Endothelial cell of umbilical vein (primary cell): ENCODE measurements around the gene TSPEAR. TPM values are rescaled to one million over a fixed set of nuclear protein-coding genes. Genes with fewer than 3 reads are reported as not detected.

Experiments used
- BruUV-seq: library from RNA; stranded (reverse); fragments of 400-500 nt; replicated peaks from 2 replicates; lab custom pipeline; 2021; lab: Mats Ljungman, UMichigan
- CTCF ChIA-PET: fragments of 300-600, 350-600 bp; sonication (Branson Sonifier 250); formaldehyde crosslinking; loops from one replicate; lab custom pipeline; 2021; ENCODE audit warnings: antibody characterized with exemption, inconsistent platforms; lab: Charles Lee
- POLR2A ChIA-PET: fragments of 300-600, 350-600 bp; sonication (Branson Sonifier 250); formaldehyde crosslinking; loops from one replicate; lab custom pipeline; 2021; ENCODE audit warnings: antibody characterized with exemption, inconsistent platforms; lab: Charles Lee
- DNase-seq: peaks from one replicate; pipeline ENCODE4 v3.0.0-alpha.2; 2011; ENCODE audit warnings: low read depth, low spot score
- FAIRE-seq: peaks from 2 replicates; lab custom pipeline; 2011; peaks lifted over from hg19 to GRCh38; lab: Jason Lieb, UNC
- H2AFZ ChIP-seq: 2 replicates; pipeline ENCODE4 v1.6.0; 2012; ENCODE audit warnings: low read depth, low read length, control low read depth, inconsistent platforms
- H3K27ac ChIP-seq: 2 replicates; pipeline ENCODE4 v1.5.1; 2011; ENCODE audit warnings: low read depth, mild to moderate bottlenecking, control low read depth, low read length, moderate library complexity; ENCODE audit not compliant: insufficient read depth
- H3K27me3 ChIP-seq, 2 experiments: 2 replicates each; pipeline versions ENCODE4 v1.6.0 to v1.6.1; 2011; ENCODE audit warnings: low read length in 2 of 2, mixed read lengths in 1 of 2; ENCODE audit not compliant: control insufficient read depth in 2 of 2, insufficient read depth in 2 of 2
- H3K36me3 ChIP-seq, 2 experiments: 2 replicates in 1 of 2; 3 replicates in 1 of 2; pipeline ENCODE4 v1.5.1; 2011; ENCODE audit warnings: low read length in 2 of 2, mild to moderate bottlenecking in 1 of 2, moderate library complexity in 1 of 2; ENCODE audit not compliant: control insufficient read depth in 2 of 2, insufficient read depth in 2 of 2; ENCODE audit errors: extremely low read depth in 1 of 2
- H3K4me1 ChIP-seq: 3 replicates; pipeline ENCODE4 v1.5.1; 2011; ENCODE audit warnings: mild to moderate bottlenecking, low read length; ENCODE audit not compliant: control insufficient read depth, insufficient read depth; ENCODE audit errors: extremely low read depth
- H3K4me2 ChIP-seq: 2 replicates; pipeline ENCODE4 v1.6.1; 2011; ENCODE audit warnings: low read length, control low read depth, mixed read lengths; ENCODE audit not compliant: insufficient read depth
- H3K4me3 ChIP-seq, 3 experiments: fragments of 200-600 bp in 1 of 3; sonication (generic), shearing (Covaris generic) in 1 of 3; replicated peaks in 1 of 3; 2 replicates each; pipeline ENCODE4 v1.5.1; 2011 to 2016; ENCODE audit warnings: control low read depth in 3 of 3, low read length in 3 of 3, mild to moderate bottlenecking in 2 of 3, inconsistent platforms in 1 of 3, low read depth in 1 of 3, moderate library complexity in 1 of 3; ENCODE audit not compliant: insufficient read depth in 1 of 3
- H3K79me2 ChIP-seq: 2 replicates; pipeline ENCODE4 v1.6.0; 2012; ENCODE audit warnings: low read length, inconsistent platforms; ENCODE audit not compliant: control insufficient read depth, insufficient read depth
- H3K9ac ChIP-seq: replicated peaks from 2 replicates; pipeline ENCODE3; 2011; ENCODE audit warnings: low read length, control low read depth; ENCODE audit not compliant: insufficient read depth; ENCODE audit errors: extremely low read depth
- H3K9me1 ChIP-seq: replicated peaks from 3 replicates; pipeline ENCODE4 v1.6.0; 2011; ENCODE audit warnings: mild to moderate bottlenecking, low read length; ENCODE audit not compliant: control insufficient read depth, insufficient read depth; ENCODE audit errors: extremely low read depth
- H3K9me3 ChIP-seq: replicated peaks from 2 replicates; pipeline ENCODE4 v1.5.1; 2012; ENCODE audit warnings: low read length, inconsistent platforms; ENCODE audit not compliant: control insufficient read depth, insufficient read depth
- H4K20me1 ChIP-seq: replicated peaks from 2 replicates; pipeline ENCODE3; 2011; ENCODE audit warnings: mild to moderate bottlenecking, low read length; ENCODE audit not compliant: control insufficient read depth, insufficient read depth; ENCODE audit errors: extremely low read depth
- EZH2 ChIP-seq: IDR thresholded peaks from 2 replicates; pipeline ENCODE4 v1.6.1; 2012; ENCODE audit warnings: borderline replicate concordance, low read depth, mild to moderate bottlenecking, moderate library complexity, low read length, inconsistent platforms; ENCODE audit not compliant: severe bottlenecking
- FOS ChIP-seq: IDR thresholded peaks from 2 replicates; pipeline ENCODE4 v1.6.1; 2011; ENCODE audit warnings: mild to moderate bottlenecking, low read length, moderate library complexity, borderline replicate concordance; ENCODE audit not compliant: insufficient read depth
- GATA2 ChIP-seq: IDR thresholded peaks from 2 replicates; pipeline ENCODE4 v1.7.0; 2011; ENCODE audit warnings: low read depth, mild to moderate bottlenecking, moderate library complexity, mixed read lengths, low read length; ENCODE audit not compliant: insufficient read length, insufficient read depth
- JUN ChIP-seq: IDR thresholded peaks from 2 replicates; pipeline ENCODE4 v1.6.1; 2011; ENCODE audit warnings: borderline replicate concordance, low read depth; ENCODE audit not compliant: insufficient read length, insufficient read depth
- MYC ChIP-seq: IDR thresholded peaks from one replicate; pipeline ENCODE4 v1.6.1; 2011; ENCODE audit warnings: mild to moderate bottlenecking, low read depth, low read length
- POLR2A ChIP-seq: IDR thresholded peaks from 2 replicates; pipeline ENCODE4 v1.6.1; 2012; ENCODE audit warnings: low read depth, mild to moderate bottlenecking, control low read depth, low read length
- POLR2AphosphoS5 ChIP-seq: IDR thresholded peaks from 2 replicates; pipeline ENCODE4 v1.6.1; 2012; ENCODE audit warnings: low read depth, mild to moderate bottlenecking, control low read depth, low read length, moderate library complexity; ENCODE audit not compliant: insufficient read depth
- dilution Hi-C: fragments of 300-500 bp; cut with MboI; formaldehyde crosslinking; loops from one replicate; pipeline ENCODE4 v1.15.0; 2019; ENCODE audit warnings: low sequenced_read_pairs; ENCODE audit not compliant: extremely low pct_ligation_motif_present
- intact Hi-C: fragments of 100-400 bp; cut with micrococcal nuclease; formaldehyde crosslinking; loops from one replicate; pipeline ENCODE4 v1.10.0; 2022
- polyA plus RNA-seq, 4 experiments: library from polyadenylated mRNA; depleted of rRNA in 3 of 4; stranded (reverse) in 3 of 4; unstranded in 1 of 4; fragments of >200 nt; gene quantifications; 2 replicates each; pipeline versions ENCODE4 v1.2.1 to v1.2.3, GENCODE V29; 2011 to 2012; ENCODE audit warnings: missing spikeins in 1 of 4
- total RNA-seq: library from RNA; stranded (reverse); gene quantifications from 2 replicates; pipeline ENCODE4 v1.2.3, GENCODE V29; 2021
- TF ChIP-seq, protein P1 (sequence below): IDR thresholded peaks from 2 replicates; pipeline ENCODE4 v1.6.1; 2011; ENCODE audit not compliant: insufficient read depth, insufficient read length
- TF ChIP-seq, protein P2 (sequence below), 2 donors: IDR thresholded peaks; 1 replicate in 1 of 2; 2 replicates in 1 of 2; pipeline ENCODE4 v1.5.1; 2011; ENCODE audit warnings: low read length in 2 of 2, mild to moderate bottlenecking in 2 of 2, moderate library complexity in 2 of 2, control low read depth in 1 of 2, inconsistent platforms in 1 of 2, low read depth in 1 of 2; ENCODE audit not compliant: insufficient read depth in 1 of 2; ENCODE audit errors: extremely low read depth in 1 of 2

Gene TSPEAR
- total and polyA plus RNA-seq, 2 donors (not counting 3 experiments of a cell fraction or from before 2014, with no cell fraction given) = 0.01 TPM; not detected in 1

DNA sequence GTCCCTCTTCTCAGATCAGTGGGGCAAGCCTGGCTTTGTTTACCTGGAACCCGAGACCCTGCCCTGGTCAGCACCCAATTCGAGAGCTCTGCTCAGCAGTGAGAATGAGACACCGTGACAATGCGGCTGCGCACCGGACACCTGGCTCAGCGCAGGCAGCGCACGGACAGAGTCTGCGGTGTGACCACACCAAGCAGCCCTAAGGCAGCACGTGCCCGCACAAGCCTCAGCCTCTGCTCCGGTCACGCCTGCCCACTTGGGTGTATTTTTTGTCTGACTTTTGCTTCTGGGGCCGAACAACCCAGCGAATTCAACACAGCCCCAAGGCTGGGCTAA lies 94.8 kb downstream of the TSPEAR start:
- no peak overlapping the region for H3K4me3 ChIP-seq
- no peaks in the 10 kb centered on the region for H3K36me3 ChIP-seq
- TF ChIP-seq FOS (no peak), MYC (no peak), JUN (no peak), POLR2AphosphoS5 (no peak)
- BruUV-seq = no TSS peak
- H3K9me1 ChIP-seq = no peaks in the 10 kb centered on the region
- H3K79me2 ChIP-seq = no peaks in the 10 kb centered on the region
- no peaks in the 10 kb centered on the region for H3K4me1 ChIP-seq
- no peak overlapping the region for H3K9ac ChIP-seq
- CTCF ChIA-PET = no interaction called here
- intact Hi-C loops (no loop called here), dilution Hi-C loops (no loop called here)
- no peak for DNase-seq
- no peak overlapping the region for H3K4me2 ChIP-seq
- H3K9me3 ChIP-seq = peaks cover 4% of the 10 kb centered on the region
- no peak overlapping the region for H2AFZ ChIP-seq
- no peak overlapping the region for H3K27ac ChIP-seq
- H3K27me3 ChIP-seq = no peaks in the 10 kb centered on the region
- FAIRE-seq = no peak
- POLR2A ChIA-PET = no interaction called here
- no peaks in the 10 kb centered on the region for H4K20me1 ChIP-seq

DNA sequence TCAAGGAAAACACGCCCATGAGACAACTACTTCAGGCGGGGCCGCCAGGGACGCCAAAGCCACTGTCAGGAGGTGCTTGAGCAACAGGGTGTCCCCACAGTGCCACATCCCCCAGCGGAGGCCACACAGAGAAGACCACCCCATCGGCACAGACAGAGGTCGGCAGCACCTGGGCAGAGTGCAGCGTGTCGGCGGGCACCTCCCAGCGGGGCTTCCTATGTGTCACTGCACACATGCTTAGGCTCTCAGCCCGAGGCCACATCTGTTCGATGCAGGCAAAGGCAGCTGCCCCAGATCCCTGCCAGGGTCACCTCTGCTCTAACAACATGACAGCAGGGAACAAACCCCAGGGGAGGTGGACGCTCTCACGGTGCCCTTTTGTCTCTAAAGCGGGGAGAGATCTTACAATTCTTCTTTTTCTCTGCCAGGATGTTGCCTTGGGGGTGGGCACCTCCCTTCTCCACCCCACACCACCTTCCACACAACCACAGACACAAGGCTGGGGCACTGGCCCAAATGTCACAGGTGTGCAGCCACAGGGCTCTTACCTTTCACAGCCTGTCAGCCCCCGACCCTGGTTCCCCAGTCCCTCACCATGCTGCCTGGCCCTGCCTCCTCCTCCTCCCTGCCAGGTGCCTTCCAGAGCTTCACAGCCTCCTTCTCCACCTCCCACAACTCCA lies 95.3 kb downstream of the TSPEAR start:
- ChIA-PET CTCF (no interaction called here), POLR2A (no interaction called here)
- no peak overlapping the region for H3K4me3 ChIP-seq
- H3K4me2 ChIP-seq = no peak overlapping the region
- no peaks in the 10 kb centered on the region for H3K4me1 ChIP-seq
- no peaks in the 10 kb centered on the region for H3K27me3 ChIP-seq
- no peak overlapping the region for H3K27ac ChIP-seq
- TF ChIP-seq POLR2A (no peak), POLR2AphosphoS5 (no peak), MYC (no peak), EZH2 (no peak), FOS (no peak), GATA2 (no peak), JUN (no peak)
- TF ChIP-seq, protein P1, sequence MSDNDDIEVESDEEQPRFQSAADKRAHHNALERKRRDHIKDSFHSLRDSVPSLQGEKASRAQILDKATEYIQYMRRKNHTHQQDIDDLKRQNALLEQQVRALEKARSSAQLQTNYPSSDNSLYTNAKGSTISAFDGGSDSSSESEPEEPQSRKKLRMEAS = no peak
- TF ChIP-seq, protein P2, sequence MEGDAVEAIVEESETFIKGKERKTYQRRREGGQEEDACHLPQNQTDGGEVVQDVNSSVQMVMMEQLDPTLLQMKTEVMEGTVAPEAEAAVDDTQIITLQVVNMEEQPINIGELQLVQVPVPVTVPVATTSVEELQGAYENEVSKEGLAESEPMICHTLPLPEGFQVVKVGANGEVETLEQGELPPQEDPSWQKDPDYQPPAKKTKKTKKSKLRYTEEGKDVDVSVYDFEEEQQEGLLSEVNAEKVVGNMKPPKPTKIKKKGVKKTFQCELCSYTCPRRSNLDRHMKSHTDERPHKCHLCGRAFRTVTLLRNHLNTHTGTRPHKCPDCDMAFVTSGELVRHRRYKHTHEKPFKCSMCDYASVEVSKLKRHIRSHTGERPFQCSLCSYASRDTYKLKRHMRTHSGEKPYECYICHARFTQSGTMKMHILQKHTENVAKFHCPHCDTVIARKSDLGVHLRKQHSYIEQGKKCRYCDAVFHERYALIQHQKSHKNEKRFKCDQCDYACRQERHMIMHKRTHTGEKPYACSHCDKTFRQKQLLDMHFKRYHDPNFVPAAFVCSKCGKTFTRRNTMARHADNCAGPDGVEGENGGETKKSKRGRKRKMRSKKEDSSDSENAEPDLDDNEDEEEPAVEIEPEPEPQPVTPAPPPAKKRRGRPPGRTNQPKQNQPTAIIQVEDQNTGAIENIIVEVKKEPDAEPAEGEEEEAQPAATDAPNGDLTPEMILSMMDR (IDR thresholded peaks at IDR 0.05; ENCODE audit: extremely low read depth in 1 of 2, insufficient read depth in 1 of 2, low read depth in 1 of 2, low read length in 2 of 2) = no peak
- FAIRE-seq (no peak), DNase-seq (no peak)
- no peak overlapping the region for H2AFZ ChIP-seq
- peaks cover 5% of the 10 kb centered on the region for H3K9me3 ChIP-seq
- no peaks in the 10 kb centered on the region for H3K79me2 ChIP-seq
- no TSS peak for BruUV-seq
- H3K36me3 ChIP-seq = no peaks in the 10 kb centered on the region
- dilution Hi-C loops = no loop called here
- H3K9ac ChIP-seq = no peak overlapping the region
- H3K9me1 ChIP-seq = no peaks in the 10 kb centered on the region
- H4K20me1 ChIP-seq = no peaks in the 10 kb centered on the region
- intact Hi-C loops = no loop called here
